ENCODE measurements around the gene ABO.
"Not testable (repeated sequence)": the region's sequence is repeated elsewhere in the genome, so short reads cannot be mapped to it uniquely, and the experiment has no call there.

ABO gene

GRCh38 chr9:133226219-133227171 is 48.5 kb downstream of the ABO start:
- peak; percentile 32 for DNase-seq (ENCODE audit: low read depth, low spot score)

GRCh38 chr9:133225171-133226011 is 49.6 kb downstream of the ABO start:
- no peak for DNase-seq (ENCODE audit: low read depth, low spot score)

- DNase-seq (ENCODE audit: low read depth, low spot score) = no peak
Measured at GRCh38 chr9:133224762-133225161, 50.2 kb downstream of the ABO start.

DNA sequence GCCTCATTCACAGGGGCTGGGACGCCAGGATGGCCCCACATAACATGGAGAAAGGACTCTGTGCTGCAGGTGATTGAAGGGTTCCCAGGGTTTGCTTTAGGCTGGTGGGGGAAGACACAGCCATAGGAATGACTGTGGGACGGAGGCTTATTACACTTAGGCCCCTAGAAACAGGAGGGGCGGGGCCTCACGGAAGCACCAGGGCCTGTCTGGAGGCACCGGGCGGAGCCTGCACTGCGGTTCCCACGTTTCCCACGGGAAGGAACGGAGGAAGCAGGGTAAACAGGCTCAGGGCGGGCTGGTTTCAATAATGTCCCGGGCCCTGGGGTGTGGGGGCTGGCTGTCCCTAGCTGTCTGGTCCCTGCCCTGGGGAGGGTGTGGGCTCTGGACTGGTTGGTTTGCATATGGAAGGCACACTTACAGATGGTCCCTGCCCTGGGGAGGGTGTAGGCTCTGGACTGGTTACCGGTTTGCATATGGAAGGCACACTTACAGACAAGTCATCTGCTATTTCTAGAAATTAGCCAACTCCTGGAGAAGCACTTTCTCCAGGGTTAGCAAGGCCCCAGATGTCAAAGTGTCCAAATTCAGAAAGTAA is 51.7 kb downstream of the ABO start:
- DNase-seq (ENCODE audit: low read depth, low spot score) = peak; percentile 75

- DNase-seq (ENCODE audit: low read depth, low spot score) = not testable (repeated sequence)
Measured at GRCh38 chr9:133221994-133222393, 53.0 kb downstream of the ABO start.

- no peak for DNase-seq (ENCODE audit: low read depth, low spot score)
Measured at GRCh38 chr9:133221177-133221809, 53.7 kb downstream of the ABO start.

- not testable (repeated sequence) for DNase-seq (ENCODE audit: low read depth, low spot score)
Measured at GRCh38 chr9:133218049-133218975, 56.7 kb downstream of the ABO start.

- not testable (repeated sequence) for DNase-seq (ENCODE audit: low read depth, low spot score)
Measured at GRCh38 chr9:133217333-133217988, 57.5 kb downstream of the ABO start.

DNA sequence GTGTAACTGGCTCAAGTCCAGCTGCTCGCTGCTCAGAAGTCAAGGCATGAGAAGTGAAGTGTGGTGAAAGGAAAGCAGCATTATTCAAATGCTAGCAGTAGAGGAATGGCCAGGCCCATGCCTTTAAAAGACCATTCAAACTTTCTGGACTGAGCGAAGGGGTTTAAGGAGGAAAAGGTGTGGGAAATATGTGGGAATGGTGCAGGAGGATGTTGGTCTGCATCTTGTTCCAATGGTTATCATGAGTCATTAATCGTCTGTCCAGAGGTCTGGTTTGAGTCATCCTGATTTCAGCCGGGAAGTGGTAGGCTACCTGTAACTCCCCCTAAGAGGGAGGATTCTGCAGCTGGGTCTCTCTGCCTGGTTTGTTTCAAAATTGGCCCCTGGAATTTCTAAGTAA is 60.7 kb downstream of the ABO start:
- peak; percentile 72 for DNase-seq (ENCODE audit: low read depth, low spot score)

DNA sequence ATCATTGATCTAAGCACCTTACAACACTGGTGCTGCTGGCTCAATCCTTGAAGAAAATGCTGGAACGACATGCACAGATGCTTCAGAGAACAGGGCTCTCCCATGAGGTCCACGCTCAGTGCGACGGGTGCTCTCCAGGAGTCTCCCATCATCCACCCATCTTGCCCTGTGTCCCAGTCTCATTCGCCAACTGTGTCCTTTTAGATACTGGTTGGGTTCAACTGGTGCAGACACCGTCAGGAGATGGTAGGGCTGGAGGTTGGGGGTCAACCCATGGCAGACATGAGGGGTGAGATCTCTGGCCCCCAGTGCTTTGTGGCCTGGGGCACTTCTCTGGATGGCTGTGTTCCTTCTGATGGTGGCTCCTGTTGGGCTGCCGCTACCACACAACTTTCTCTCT is 64.4 kb downstream of the ABO start:
- no peak for DNase-seq (ENCODE audit: low read depth, low spot score)

DNA sequence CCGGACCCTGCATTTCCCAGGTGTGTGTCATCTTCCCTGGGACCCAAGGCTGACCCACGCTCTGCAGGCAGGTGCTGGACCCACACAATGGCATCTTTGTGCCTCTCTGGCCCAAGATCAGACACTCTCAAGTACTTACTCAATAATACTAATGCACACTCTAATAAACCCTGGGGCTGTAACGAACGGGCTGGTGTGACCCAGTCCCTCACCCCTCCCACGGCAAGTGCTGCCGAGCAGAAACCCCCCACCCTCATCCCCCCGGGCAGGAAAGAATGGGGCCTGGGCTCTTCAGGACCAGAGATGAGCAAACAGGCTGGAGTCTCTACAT is 64.8 kb downstream of the ABO start:
- DNase-seq (ENCODE audit: low read depth, low spot score) = no peak

GRCh38 chr9:133209327-133210201 is 65.4 kb downstream of the ABO start:
- DNase-seq (ENCODE audit: low read depth, low spot score) = not testable (repeated sequence)

- not testable (repeated sequence) for DNase-seq (ENCODE audit: low read depth, low spot score)
Measured at GRCh38 chr9:133208880-133209300, 66.1 kb downstream of the ABO start, which contains the start of gene OBP2B. OBP2B (minus strand) TSS chr9:133209250; CDS start chr9:133209199, 51 bp downstream.

GRCh38 chr9:133208171-133208879 is 66.7 kb downstream of the ABO start:
- DNase-seq (ENCODE audit: low read depth, low spot score) = not testable (repeated sequence)

GRCh38 chr9:133207540-133208170 is 67.3 kb downstream of the ABO start:
- DNase-seq (ENCODE audit: low read depth, low spot score) = no peak

- no peak for DNase-seq (ENCODE audit: low read depth, low spot score)
Measured at GRCh38 chr9:133207021-133207531, 67.9 kb downstream of the ABO start.

All from ELF-1 (cell line).